GM12878 (cell line): ENCODE results near the gene CNTRL. TPM values are rescaled to one million over a fixed set of nuclear protein-coding genes. Genes with fewer than 3 reads are reported as not detected.
A peak's percentile ranks its signal among the peaks of the same experiment; 100 is the strongest.

Experiments used
- BRCA1 ChIP-seq: IDR thresholded peaks from 2 replicates; pipeline ENCODE4 v1.6.1; 2011; ENCODE audit warnings: low read depth, low read length, improper control_type of control experiment
- CBFB ChIP-seq: IDR thresholded peaks from 2 replicates; pipeline ENCODE4 v1.6.1; 2016; ENCODE audit warnings: antibody characterized with exemption, low read depth
- CBX3 ChIP-seq: fragments of 200-600 bp; sonication (generic); IDR thresholded peaks from 2 replicates; pipeline ENCODE4 v1.6.1; 2016; ENCODE audit warnings: low read depth, borderline replicate concordance
- CHD4 ChIP-seq: fragments of 200-600 bp; sonication (generic); IDR thresholded peaks from 2 replicates; pipeline ENCODE4 v1.6.1; 2016; ENCODE audit warnings: mild to moderate bottlenecking
- ELK1 ChIP-seq: IDR thresholded peaks from 2 replicates; pipeline ENCODE4 v1.6.1; 2012; ENCODE audit warnings: low read depth, low read length, improper control_type of control experiment
- EP300 ChIP-seq, 2 experiments: fragments of 150-350 bp in 1 of 2; IDR thresholded peaks; 2 replicates each; pipeline ENCODE4 v1.6.1; 2011 to 2012; ENCODE audit warnings: low read depth in 2 of 2, low read length in 2 of 2, borderline replicate concordance in 1 of 2, improper control_type of control experiment in 1 of 2, inconsistent platforms in 1 of 2; ENCODE audit not compliant: control insufficient read depth in 1 of 2
- ETV6 ChIP-seq, 2 experiments: fragments of 450-650 bp in 1 of 2; IDR thresholded peaks in 1 of 2; conservative IDR thresholded peaks in 1 of 2; 2 replicates each; pipeline ENCODE4 v1.6.1; 2014; ENCODE audit warnings: antibody characterized with exemption in 1 of 2, borderline replicate concordance in 1 of 2, low read depth in 1 of 2, mild to moderate bottlenecking in 1 of 2, moderate library complexity in 1 of 2
- FOS ChIP-seq: IDR thresholded peaks from 3 replicates; pipeline ENCODE4 v1.6.1; 2011; ENCODE audit warnings: borderline replicate concordance; ENCODE audit not compliant: insufficient read length; ENCODE audit errors: extremely low read depth
- HDAC6 ChIP-seq: fragments of 200-600 bp; sonication (generic); IDR thresholded peaks from one replicate; pipeline ENCODE4 v1.8.0; 2017; ENCODE audit warnings: antibody characterized with exemption; ENCODE audit not compliant: unreplicated experiment
- IKZF1 ChIP-seq: fragments of 450-650 bp; conservative IDR thresholded peaks from 2 replicates; pipeline ENCODE4 v1.6.1; 2017; ENCODE audit warnings: antibody characterized with exemption, mild to moderate bottlenecking
- IKZF2 ChIP-seq, 2 experiments: fragments of 450-650 bp; IDR thresholded peaks; 2 replicates each; pipeline ENCODE4 v1.6.1; 2017; ENCODE audit warnings: mild to moderate bottlenecking in 2 of 2, moderate library complexity in 2 of 2
- JUNB ChIP-seq: IDR thresholded peaks from 2 replicates; pipeline ENCODE4 v1.6.1; 2016; ENCODE audit warnings: antibody characterized with exemption, mild to moderate bottlenecking
- KAT2A ChIP-seq: conservative IDR thresholded peaks from 2 replicates; pipeline ENCODE4 v1.6.1; 2011; ENCODE audit warnings: low read depth, low read length; ENCODE audit not compliant: control insufficient read depth
- LARP7 ChIP-seq: fragments of 450-650 bp; IDR thresholded peaks from 2 replicates; pipeline ENCODE4 v1.6.1; 2017; ENCODE audit warnings: mild to moderate bottlenecking
- MXI1 ChIP-seq: fragments of 150-350 bp; IDR thresholded peaks from 2 replicates; pipeline ENCODE4 v1.6.1; 2011; ENCODE audit warnings: low read depth, mild to moderate bottlenecking, inconsistent platforms, low read length, improper control_type of control experiment
- NRF1 ChIP-seq: conservative IDR thresholded peaks from 2 replicates; pipeline ENCODE4 v1.6.1; 2011; ENCODE audit warnings: mild to moderate bottlenecking, low read depth, low read length, improper control_type of control experiment
- PBX3 ChIP-seq: IDR thresholded peaks from 2 replicates; pipeline ENCODE4 v1.6.1; 2011; ENCODE audit warnings: mild to moderate bottlenecking, low read depth, low read length, moderate library complexity; ENCODE audit not compliant: insufficient replicate concordance
- PKNOX1 ChIP-seq: fragments of 450-650 bp; IDR thresholded peaks from 2 replicates; pipeline ENCODE4 v1.6.1; 2016; ENCODE audit warnings: mild to moderate bottlenecking
- SRF ChIP-seq, 2 experiments: IDR thresholded peaks; 2 replicates each; pipeline ENCODE4 v1.6.1; 2011; ENCODE audit warnings: low read depth in 2 of 2, low read length in 2 of 2, mild to moderate bottlenecking in 1 of 2, moderate library complexity in 1 of 2
- STAT3 ChIP-seq: IDR thresholded peaks from 2 replicates; pipeline ENCODE4 v1.6.1; 2011; ENCODE audit warnings: low read depth, low read length, improper control_type of control experiment
- TCF12 ChIP-seq: IDR thresholded peaks from 2 replicates; pipeline ENCODE4 v1.6.1; 2011; ENCODE audit warnings: low read depth, mild to moderate bottlenecking, low read length
- ZBTB4 ChIP-seq: fragments of 450-650 bp; formaldehyde crosslinking; IDR thresholded peaks from 2 replicates; pipeline ENCODE4 v1.4.0; 2022; ENCODE audit warnings: mild to moderate bottlenecking, moderate library complexity
- ZNF207 ChIP-seq: fragments of 450-650 bp; IDR thresholded peaks from 2 replicates; pipeline ENCODE4 v1.6.1; 2014; ENCODE audit warnings: antibody characterized with exemption, mild to moderate bottlenecking, borderline replicate concordance
- ZNF24 ChIP-seq: fragments of 450-650 bp; IDR thresholded peaks from 2 replicates; pipeline ENCODE4 v1.6.1; 2017; ENCODE audit warnings: antibody characterized with exemption, mild to moderate bottlenecking
- ZNF622 ChIP-seq: fragments of 450-650 bp; IDR thresholded peaks from 2 replicates; pipeline ENCODE4 v1.6.1; 2017; ENCODE audit warnings: mild to moderate bottlenecking, inconsistent platforms
- polyA plus RNA-seq, 11 experiments: library from polyadenylated mRNA; depleted of rRNA in 4 of 11; unstranded in 6 of 11; stranded (reverse) in 5 of 11; fragments of >200 nt; fragmentation: Nextera tagmentation in 4 of 11; fragmentation: Illumina TruSeq in 1 of 11; extraction: Ambion mirVana in 4 of 11; extraction: Trizol in 1 of 11; gene quantifications; 1 replicate in 1 of 11; 2 replicates in 10 of 11; pipeline versions ENCODE4 v1.2.1 to v1.2.3, GENCODE V29; 2011 to 2016; ENCODE audit warnings: inconsistent platforms in 2 of 11, missing spikeins in 2 of 11, low read depth in 1 of 11
- total RNA-seq, 4 experiments: library from RNA; depleted of rRNA in 3 of 4; stranded (reverse); fragments of >200 nt in 3 of 4; fragmentation: Illumina TruSeq in 1 of 4; extraction: Trizol in 1 of 4; gene quantifications; 2 replicates each; pipeline versions ENCODE4 v1.2.1 to v1.2.3, GENCODE V29; 2013 to 2021

The CNTRL gene
- total and polyA plus RNA-seq, 10 of the 15 experiments (the other 5 are each of a cell fraction or from before 2014, with no cell fraction given), result 20.0 to 65.4 (median 38.8) TPM

GRCh38 chr9:121121582-121122087 lies 46.9 kb downstream of the CNTRL start (continued):
- peak; percentile 94 for TF ChIP-seq PBX3
- TF ChIP-seq IKZF1, result no peak; the same call in none of the 2 replicates
- peak; percentile 47 to 69; a peak in 2 of 4 replicates for TF ChIP-seq IKZF2 (IDR thresholded peaks at IDR 0.05)
- TF ChIP-seq ZBTB4 (CRISPR knock-in tag), result no peak
- TF ChIP-seq CBFB, result peak; percentile 71
- TF ChIP-seq LARP7, result no peak
- TF ChIP-seq MXI1, result peak; percentile 67; the same call in 1 of the 2 replicates
- no peak for TF ChIP-seq KAT2A
- TF ChIP-seq ETV6 (conservative IDR thresholded peaks at IDR 0.05 in 1 of 2, IDR thresholded peaks at IDR 0.05 in 1 of 2; ENCODE audit: borderline replicate concordance in 1 of 2, low read depth in 1 of 2), result no peak
- TF ChIP-seq BRCA1, result no peak
- no peak for TF ChIP-seq TCF12
- TF ChIP-seq CHD4, result no peak
- TF ChIP-seq ELK1, result no peak
- no peak for TF ChIP-seq HDAC6
- no peak for TF ChIP-seq NRF1
- no peak for TF ChIP-seq ZNF622
- TF ChIP-seq FOS, result no peak
- no peak for TF ChIP-seq SRF (IDR thresholded peaks at IDR 0.05; ENCODE audit: low read depth in 2 of 2, low read length in 2 of 2)
- TF ChIP-seq PKNOX1, result peak; percentile 99
- no peak for TF ChIP-seq ZNF24
- no peak for TF ChIP-seq JUNB
- no peak for TF ChIP-seq CBX3
- TF ChIP-seq ZNF207, result no peak
- no peak; the same call in 1 of the 2 replicates for TF ChIP-seq STAT3
- no peak for TF ChIP-seq EP300 (IDR thresholded peaks at IDR 0.05; ENCODE audit: borderline replicate concordance in 1 of 2, control insufficient read depth in 1 of 2, low read depth in 2 of 2, low read length in 2 of 2)
